ENCODE results near the gene PKDCC. TPM values are rescaled to one million over a fixed set of nuclear protein-coding genes. Genes with fewer than 3 reads are reported as not detected.

The PKDCC gene
- total RNA-seq, 1 donor from 2014 or later = 42.2 TPM

GRCh38 chr2:42010743-42011298 is 37.0 kb upstream of the PKDCC start:
- TF ChIP-seq CTCF (IDR thresholded peaks at IDR 0.05) = no peak
- Mint-ChIP-seq H3K4me3 (ENCODE audit: unreplicated experiment) (no peak overlapping the region), H3K9me3 (ENCODE audit: unreplicated experiment) (no peaks in the 10 kb centered on the region), H3K4me1 (ENCODE audit: unreplicated experiment) (peaks cover 30% of the 10 kb centered on the region), H3K27ac (ENCODE audit: unreplicated experiment) (peak overlapping the region; percentile 40), H3K36me3 (ENCODE audit: unreplicated experiment) (no peaks in the 10 kb centered on the region), H3K27me3 (ENCODE audit: unreplicated experiment) (no peaks in the 10 kb centered on the region)
- no peak for DNase-seq (ENCODE audit: extremely low spot score, unreplicated experiment)

GRCh38 chr2:42012137-42012536 is 35.7 kb upstream of the PKDCC start:
- no peak overlapping the region for H3K27ac Mint-ChIP-seq (ENCODE audit: unreplicated experiment)
- no peaks in the 10 kb centered on the region for H3K9me3 Mint-ChIP-seq (ENCODE audit: unreplicated experiment)
- peaks cover 30% of the 10 kb centered on the region for H3K4me1 Mint-ChIP-seq (ENCODE audit: unreplicated experiment)
- H3K27me3 Mint-ChIP-seq (ENCODE audit: unreplicated experiment) = no peaks in the 10 kb centered on the region
- H3K36me3 Mint-ChIP-seq (ENCODE audit: unreplicated experiment) = no peaks in the 10 kb centered on the region
- no peak overlapping the region for H3K4me3 Mint-ChIP-seq (ENCODE audit: unreplicated experiment)
- no peak for DNase-seq (ENCODE audit: extremely low spot score, unreplicated experiment)
- no peak for TF ChIP-seq CTCF (IDR thresholded peaks at IDR 0.05)

- Mint-ChIP-seq H3K4me3 (ENCODE audit: unreplicated experiment) (no peak overlapping the region), H3K9me3 (ENCODE audit: unreplicated experiment) (no peaks in the 10 kb centered on the region), H3K4me1 (ENCODE audit: unreplicated experiment) (peaks cover 30% of the 10 kb centered on the region), H3K27ac (ENCODE audit: unreplicated experiment) (no peak overlapping the region), H3K27me3 (ENCODE audit: unreplicated experiment) (no peaks in the 10 kb centered on the region), H3K36me3 (ENCODE audit: unreplicated experiment) (no peaks in the 10 kb centered on the region)
- peak; percentile 15 for TF ChIP-seq CTCF (IDR thresholded peaks at IDR 0.05)
- no peak for DNase-seq (ENCODE audit: extremely low spot score, unreplicated experiment)
Observed at GRCh38 chr2:42012651-42013050, 35.2 kb upstream of the PKDCC start.

GRCh38 chr2:42013409-42013808 is 34.4 kb upstream of the PKDCC start:
- H3K27me3 Mint-ChIP-seq (ENCODE audit: unreplicated experiment) = no peaks in the 10 kb centered on the region
- H3K9me3 Mint-ChIP-seq (ENCODE audit: unreplicated experiment) = no peaks in the 10 kb centered on the region
- H3K4me1 Mint-ChIP-seq (ENCODE audit: unreplicated experiment) = peaks cover 26% of the 10 kb centered on the region
- no peak overlapping the region for H3K4me3 Mint-ChIP-seq (ENCODE audit: unreplicated experiment)
- no peak for DNase-seq (ENCODE audit: extremely low spot score, unreplicated experiment)
- H3K27ac Mint-ChIP-seq (ENCODE audit: unreplicated experiment) = no peak overlapping the region
- no peaks in the 10 kb centered on the region for H3K36me3 Mint-ChIP-seq (ENCODE audit: unreplicated experiment)
- TF ChIP-seq CTCF (IDR thresholded peaks at IDR 0.05) = no peak

GRCh38 chr2:42021464-42021863 is 26.4 kb upstream of the PKDCC start:
- peak overlapping the region; percentile 31 for H3K4me3 Mint-ChIP-seq (ENCODE audit: unreplicated experiment)
- no peaks in the 10 kb centered on the region for H3K36me3 Mint-ChIP-seq (ENCODE audit: unreplicated experiment)
- TF ChIP-seq CTCF (IDR thresholded peaks at IDR 0.05) = no peak
- H3K9me3 Mint-ChIP-seq (ENCODE audit: unreplicated experiment) = no peaks in the 10 kb centered on the region
- no peaks in the 10 kb centered on the region for H3K27me3 Mint-ChIP-seq (ENCODE audit: unreplicated experiment)
- peak overlapping the region; percentile 72 for H3K27ac Mint-ChIP-seq (ENCODE audit: unreplicated experiment)
- DNase-seq (ENCODE audit: extremely low spot score, unreplicated experiment) = no peak
- peaks cover 42% of the 10 kb centered on the region for H3K4me1 Mint-ChIP-seq (ENCODE audit: unreplicated experiment)

Measured in osteocyte (in vitro differentiated cells).